ENCODE measurements around the gene WDR74. TPM values are rescaled to one million over a fixed set of nuclear protein-coding genes. Genes with fewer than 3 reads are reported as not detected.

The WDR74 gene
- total and polyA plus RNA-seq, 9 of the 15 experiments (the other 6 are each of a cell fraction or from before 2014, with no cell fraction given) = 32.7 to 210 (median 114) TPM

GRCh38 chr11:62810748-62811147 lies 28.6 kb downstream of the WDR74 start:
- H3K4me1 ChIP-seq (replicated peaks in 1 of 2; ENCODE audit: control insufficient read depth in 2 of 2, insufficient read depth in 2 of 2, low read length in 2 of 2) = peaks cover 8 to 11% of the 10 kb centered on the region in 2 experiments; a peak in 4 of 5 replicates
- ChIA-PET CTCF (ENCODE audit: low intra/inter-chr PET ratio) (no interaction called here), POLR2A (interaction anchor here (0.6 to 2.3 kb wide), 6 partner anchors 21 to 165 kb away, joined by 3 to 15 read pairs (median 5); partner anchors contain the start of genes C11orf98, CSKMT and STX5)
- intact Hi-C loops (cut with micrococcal nuclease) (no loop called here), in situ Hi-C loops (cut with MboI) (no loop called here)
- no peak for TF ChIP-seq ATF3 (IDR thresholded peaks at IDR 0.05)
- no peak for TF ChIP-seq ATF3 (CRISPR knock-in tag; conservative IDR thresholded peaks at IDR 0.05)
- TF ChIP-seq NFIX (CRISPR knock-in tag; IDR thresholded peaks at IDR 0.05; ENCODE audit: low read depth) = peak; percentile 57; the same call in 1 of the 2 replicates
- TF ChIP-seq HBP1 (CRISPR knock-in tag; IDR thresholded peaks at IDR 0.05) = no peak
- peak; percentile 89 for TF ChIP-seq NFIC (IDR thresholded peaks at IDR 0.05)
- TF ChIP-seq FOXO4 (CRISPR knock-in tag; IDR thresholded peaks at IDR 0.05) = no peak
- no peak overlapping the region for H3K4me2 ChIP-seq (ENCODE audit: insufficient read depth, low read length)
- no peak overlapping the region for H3K27ac ChIP-seq (ENCODE audit: extremely low read depth, low read depth, low read length)
- H3K79me2 ChIP-seq (ENCODE audit: control insufficient read depth, insufficient read depth, low read length) = peaks cover 4% of the 10 kb centered on the region; the same call in 1 of the 3 replicates
- no peaks in the 10 kb centered on the region for H3K9me3 ChIP-seq (replicated peaks; ENCODE audit: control insufficient read depth, insufficient read depth, low read depth, low read length)
- DNase-seq (ENCODE audit: extremely low read depth in 1 of 4, low spot score in 3 of 4) = no peak
- H3K36me3 ChIP-seq (ENCODE audit: control insufficient read depth, insufficient read depth, low read length) = peaks cover 2% of the 10 kb centered on the region; the same call in 2 of the 3 replicates
- H3K4me3 ChIP-seq = no peak overlapping the region
- no TSS peak for BruUV-seq (replicated peaks)
- H4K20me1 ChIP-seq (replicated peaks; ENCODE audit: control insufficient read depth, insufficient read depth, low read length) = no peaks in the 10 kb centered on the region
- no peak overlapping the region for H2AFZ ChIP-seq (ENCODE audit: low read depth, low read length)
- no peaks in the 10 kb centered on the region for H3K9me1 ChIP-seq (ENCODE audit: control insufficient read depth, insufficient read depth, low read length)
- no peak overlapping the region; a peak in 1 of 4 replicates for H3K9ac ChIP-seq (ENCODE audit: insufficient read depth in 1 of 2, low read depth in 2 of 2, low read length in 2 of 2)
- ATAC-seq = no peak
- no peaks in the 10 kb centered on the region for H3K27me3 ChIP-seq (ENCODE audit: control insufficient read depth in 2 of 2, insufficient read depth in 2 of 2, low read length in 2 of 2)
- 22% methylated on average over 1 of the region's 1 CpG for WGBS (ENCODE audit: insufficient coverage, low coverage, missing lambda C conversion rate)
- FAIRE-seq = no peak

Measured in K562 (cell line).